HepG2 (cell line): ENCODE measurements around the gene H2AZ2. TPM values are rescaled to one million over a fixed set of nuclear protein-coding genes. Genes with fewer than 3 reads are reported as not detected.
A peak's percentile ranks its signal among the peaks of the same experiment; 100 is the strongest.

Experiments used
- CEBPB ChIP-seq: IDR thresholded peaks from 2 replicates; pipeline ENCODE4 v1.6.1; 2011; ENCODE audit warnings: low read depth, low read length, improper control_type of control experiment, borderline replicate concordance
- FOXO1 ChIP-seq: sonication (generic); formaldehyde crosslinking; IDR thresholded peaks from 2 replicates; pipeline ENCODE4 v1.4.0; 2020; ENCODE audit warnings: missing genetic modification reagents
- IKZF4 ChIP-seq: sonication (generic); formaldehyde crosslinking; IDR thresholded peaks from 2 replicates; pipeline ENCODE4 v1.5.1; 2020; ENCODE audit warnings: borderline replicate concordance, mild to moderate bottlenecking, low read depth, missing genetic modification reagents; ENCODE audit errors: not compliant biosample characterization
- JUND ChIP-seq: sonication (generic); formaldehyde crosslinking; IDR thresholded peaks from 2 replicates; pipeline ENCODE4 v1.8.0; 2022; ENCODE audit warnings: mild to moderate bottlenecking, missing genetic modification reagents
- KAT8 ChIP-seq: IDR thresholded peaks from 2 replicates; pipeline ENCODE4 v1.6.1; 2016; ENCODE audit warnings: missing genetic modification reagents, missing compliant biosample characterization
- KDM3A ChIP-seq: IDR thresholded peaks from 2 replicates; pipeline ENCODE4 v1.6.1; 2018; ENCODE audit warnings: low read depth, missing compliant biosample characterization
- NONO ChIP-seq, 2 experiments: fragments of 450-650 bp in 1 of 2; sonication (generic) in 1 of 2; formaldehyde crosslinking in 1 of 2; IDR thresholded peaks in 1 of 2; conservative IDR thresholded peaks in 1 of 2; 2 replicates each; pipeline versions ENCODE4 v1.6.1 to v1.8.0; 2017 to 2022; ENCODE audit warnings: mild to moderate bottlenecking in 1 of 2, missing genetic modification reagents in 1 of 2, moderate library complexity in 1 of 2
- PRMT3 ChIP-seq: sonication (generic); formaldehyde crosslinking; IDR thresholded peaks from 2 replicates; pipeline ENCODE4 v1.8.1; 2022; ENCODE audit warnings: low read depth, mild to moderate bottlenecking, moderate library complexity, missing genetic modification reagents, borderline replicate concordance
- SIN3B ChIP-seq: fragments of 150-350 bp; IDR thresholded peaks from 2 replicates; pipeline ENCODE4 v1.6.1; 2014; ENCODE audit warnings: low read length
- ZHX2 ChIP-seq, 2 experiments: sonication (generic) in 1 of 2; formaldehyde crosslinking in 1 of 2; IDR thresholded peaks; 2 replicates each; pipeline versions ENCODE4 v1.6.1 to v1.9.0; 2014 to 2022; ENCODE audit warnings: antibody characterized with exemption in 1 of 2, borderline replicate concordance in 1 of 2, inconsistent platforms in 1 of 2, low read depth in 1 of 2, missing genetic modification reagents in 1 of 2
- ZNF253 ChIP-seq: sonication (generic); formaldehyde crosslinking; IDR thresholded peaks from 2 replicates; pipeline ENCODE4 v1.8.0; 2022; ENCODE audit warnings: mild to moderate bottlenecking, missing genetic modification reagents, borderline replicate concordance
- ZNF510 ChIP-seq: sonication (generic); formaldehyde crosslinking; IDR thresholded peaks from 2 replicates; pipeline ENCODE4 v1.4.0; 2020; ENCODE audit warnings: low read depth, mild to moderate bottlenecking, missing genetic modification reagents
- ZNF557 ChIP-seq: sonication (generic); formaldehyde crosslinking; IDR thresholded peaks from 2 replicates; pipeline ENCODE4 v1.4.0; 2020; ENCODE audit warnings: missing genetic modification reagents
- ZNF619 ChIP-seq: sonication (generic); formaldehyde crosslinking; IDR thresholded peaks from 2 replicates; pipeline ENCODE4 v1.4.0; 2020; ENCODE audit warnings: mild to moderate bottlenecking, missing genetic modification reagents
- ZNF878 ChIP-seq: sonication (generic); formaldehyde crosslinking; IDR thresholded peaks from 2 replicates; pipeline ENCODE4 v1.8.1; 2023; ENCODE audit warnings: mild to moderate bottlenecking, missing genetic modification reagents, moderate library complexity
- ZSCAN9 ChIP-seq: IDR thresholded peaks from 2 replicates; pipeline ENCODE4 v1.6.1; 2016; ENCODE audit warnings: borderline replicate concordance
- polyA plus RNA-seq, 8 experiments: library from polyadenylated mRNA; depleted of rRNA in 3 of 8; stranded (reverse) in 7 of 8; unstranded in 1 of 8; fragments of >200 nt; fragmentation: Illumina TruSeq in 4 of 8; extraction: Trizol in 4 of 8; gene quantifications; 2 replicates each; pipeline versions ENCODE4 v1.2.1 to v1.2.3, GENCODE V29; 2011 to 2016; ENCODE audit warnings: low read depth in 4 of 8, missing spikeins in 1 of 8, mixed read lengths in 1 of 8; ENCODE audit not compliant: insufficient read depth in 1 of 8
- total RNA-seq, 5 experiments: library from RNA; depleted of rRNA; stranded (reverse); fragments of >200 nt; fragmentation: Illumina TruSeq; extraction: Trizol; gene quantifications; 2 replicates each; pipeline ENCODE4 v1.2.3, GENCODE V29; 2016; ENCODE audit warnings: low read depth in 1 of 5
- TF ChIP-seq, protein P1 (sequence below): sonication (generic); formaldehyde crosslinking; conservative IDR thresholded peaks from 2 replicates; pipeline ENCODE4 v1.8.0; 2022; ENCODE audit warnings: missing genetic modification reagents
- TF ChIP-seq, protein P2 (sequence below): sonication (generic); formaldehyde crosslinking; IDR thresholded peaks from 2 replicates; pipeline ENCODE4 v1.5.0; 2020; ENCODE audit warnings: mild to moderate bottlenecking, missing genetic modification reagents

The H2AZ2 gene
- total and polyA plus RNA-seq, 2 of the 13 experiments (the other 11 are each of a cell fraction or from before 2014, with no cell fraction given) = 121 to 223 TPM

DNA sequence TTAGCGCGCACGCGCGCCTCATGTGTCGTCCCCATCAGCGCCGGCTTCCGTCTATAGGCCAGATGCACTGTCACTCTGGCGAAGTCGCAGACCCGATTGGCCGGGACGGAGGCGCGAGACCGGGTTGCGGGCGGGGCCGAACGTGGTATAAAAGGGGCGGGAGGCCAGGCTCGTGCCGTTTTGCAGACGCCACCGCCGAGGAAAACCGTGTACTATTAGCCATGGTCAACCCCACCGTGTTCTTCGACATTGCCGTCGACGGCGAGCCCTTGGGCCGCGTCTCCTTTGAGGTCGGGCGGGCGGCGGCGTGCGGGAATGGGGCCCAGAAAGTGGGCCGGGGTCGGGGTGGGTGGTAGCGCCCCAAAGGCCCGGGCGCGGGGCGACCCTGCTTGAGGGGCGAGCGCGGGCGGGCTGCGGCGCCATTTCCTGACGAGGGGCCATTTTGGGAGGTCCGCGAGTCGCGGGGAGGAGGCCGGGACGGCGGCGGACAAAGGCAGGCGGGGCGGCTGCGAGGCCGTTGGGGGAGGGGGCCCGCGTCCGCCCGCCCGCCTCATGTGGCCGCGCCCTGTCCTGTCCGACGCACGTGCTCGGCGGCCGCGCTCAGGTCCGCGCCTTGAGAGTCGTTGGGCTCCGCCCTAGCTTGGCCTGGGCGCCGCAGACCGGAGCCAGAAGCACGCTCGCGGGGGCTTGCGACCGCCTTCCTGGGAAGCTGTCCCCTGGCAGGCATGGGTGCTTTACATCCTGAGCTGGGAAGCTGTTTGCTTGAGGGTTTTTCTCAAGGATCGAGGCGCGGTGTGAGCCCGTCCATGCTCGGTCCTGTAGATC is 51.2 kb downstream of the H2AZ2 start, which contains the start of gene PPIA (continued):
- TF ChIP-seq ZHX2 (IDR thresholded peaks at IDR 0.05; ENCODE audit: low read depth) = no peak
- TF ChIP-seq ZHX2 (CRISPR knock-in tag; IDR thresholded peaks at IDR 0.05; ENCODE audit: borderline replicate concordance) = peak; percentile 86; the same call in 1 of the 2 replicates
- TF ChIP-seq KDM3A (CRISPR knock-in tag) = peak; percentile 6; the same call in 1 of the 2 replicates
- peak; percentile 66; the same call in 1 of the 2 replicates for TF ChIP-seq ZNF878 (CRISPR knock-in tag)
- TF ChIP-seq KAT8 (CRISPR knock-in tag) = peak; percentile 10
- 0 out of 2 replicates have a peak, but pooled peaks have one; percentile 48 for TF ChIP-seq ZSCAN9 (CRISPR knock-in tag)
- no peak for TF ChIP-seq IKZF4 (CRISPR knock-in tag)
- peak; percentile 51; the same call in 1 of the 2 replicates for TF ChIP-seq JUND (CRISPR knock-in tag)
- no peak for TF ChIP-seq FOXO1 (CRISPR knock-in tag)
- TF ChIP-seq, protein P1, sequence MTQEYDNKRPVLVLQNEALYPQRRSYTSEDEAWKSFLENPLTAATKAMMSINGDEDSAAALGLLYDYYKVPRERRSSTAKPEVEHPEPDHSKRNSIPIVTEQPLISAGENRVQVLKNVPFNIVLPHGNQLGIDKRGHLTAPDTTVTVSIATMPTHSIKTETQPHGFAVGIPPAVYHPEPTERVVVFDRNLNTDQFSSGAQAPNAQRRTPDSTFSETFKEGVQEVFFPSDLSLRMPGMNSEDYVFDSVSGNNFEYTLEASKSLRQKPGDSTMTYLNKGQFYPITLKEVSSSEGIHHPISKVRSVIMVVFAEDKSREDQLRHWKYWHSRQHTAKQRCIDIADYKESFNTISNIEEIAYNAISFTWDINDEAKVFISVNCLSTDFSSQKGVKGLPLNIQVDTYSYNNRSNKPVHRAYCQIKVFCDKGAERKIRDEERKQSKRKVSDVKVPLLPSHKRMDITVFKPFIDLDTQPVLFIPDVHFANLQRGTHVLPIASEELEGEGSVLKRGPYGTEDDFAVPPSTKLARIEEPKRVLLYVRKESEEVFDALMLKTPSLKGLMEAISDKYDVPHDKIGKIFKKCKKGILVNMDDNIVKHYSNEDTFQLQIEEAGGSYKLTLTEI (CRISPR knock-in tag) = no peak
- no peak for TF ChIP-seq SIN3B
- TF ChIP-seq NONO (IDR thresholded peaks at IDR 0.05) = no peak
- TF ChIP-seq NONO (CRISPR knock-in tag; conservative IDR thresholded peaks at IDR 0.05) = peak; percentile 93; the same call in 1 of the 2 replicates
- TF ChIP-seq, protein P2, sequence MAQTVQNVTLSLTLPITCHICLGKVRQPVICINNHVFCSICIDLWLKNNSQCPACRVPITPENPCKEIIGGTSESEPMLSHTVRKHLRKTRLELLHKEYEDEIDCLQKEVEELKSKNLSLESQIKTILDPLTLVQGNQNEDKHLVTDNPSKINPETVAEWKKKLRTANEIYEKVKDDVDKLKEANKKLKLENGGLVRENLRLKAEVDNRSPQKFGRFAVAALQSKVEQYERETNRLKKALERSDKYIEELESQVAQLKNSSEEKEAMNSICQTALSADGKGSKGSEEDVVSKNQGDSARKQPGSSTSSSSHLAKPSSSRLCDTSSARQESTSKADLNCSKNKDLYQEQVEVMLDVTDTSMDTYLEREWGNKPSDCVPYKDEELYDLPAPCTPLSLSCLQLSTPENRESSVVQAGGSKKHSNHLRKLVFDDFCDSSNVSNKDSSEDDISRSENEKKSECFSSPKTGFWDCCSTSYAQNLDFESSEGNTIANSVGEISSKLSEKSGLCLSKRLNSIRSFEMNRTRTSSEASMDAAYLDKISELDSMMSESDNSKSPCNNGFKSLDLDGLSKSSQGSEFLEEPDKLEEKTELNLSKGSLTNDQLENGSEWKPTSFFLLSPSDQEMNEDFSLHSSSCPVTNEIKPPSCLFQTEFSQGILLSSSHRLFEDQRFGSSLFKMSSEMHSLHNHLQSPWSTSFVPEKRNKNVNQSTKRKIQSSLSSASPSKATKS (CRISPR knock-in tag) = peak; percentile 58; the same call in 1 of the 2 replicates
- 0 out of 2 replicates have a peak, but pooled peaks have one; percentile 68 for TF ChIP-seq PRMT3 (CRISPR knock-in tag)
- TF ChIP-seq ZNF619 = no peak
- peak; percentile 83 for TF ChIP-seq ZNF253 (CRISPR knock-in tag)
- TF ChIP-seq CEBPB = no peak
- TF ChIP-seq ZNF557 (CRISPR knock-in tag) = 0 out of 2 replicates have a peak, but pooled peaks have one; percentile 36
- TF ChIP-seq ZNF510 (CRISPR knock-in tag) = no peak
